ENCODE measurements around the gene IFT52.

The IFT52 gene

DNA sequence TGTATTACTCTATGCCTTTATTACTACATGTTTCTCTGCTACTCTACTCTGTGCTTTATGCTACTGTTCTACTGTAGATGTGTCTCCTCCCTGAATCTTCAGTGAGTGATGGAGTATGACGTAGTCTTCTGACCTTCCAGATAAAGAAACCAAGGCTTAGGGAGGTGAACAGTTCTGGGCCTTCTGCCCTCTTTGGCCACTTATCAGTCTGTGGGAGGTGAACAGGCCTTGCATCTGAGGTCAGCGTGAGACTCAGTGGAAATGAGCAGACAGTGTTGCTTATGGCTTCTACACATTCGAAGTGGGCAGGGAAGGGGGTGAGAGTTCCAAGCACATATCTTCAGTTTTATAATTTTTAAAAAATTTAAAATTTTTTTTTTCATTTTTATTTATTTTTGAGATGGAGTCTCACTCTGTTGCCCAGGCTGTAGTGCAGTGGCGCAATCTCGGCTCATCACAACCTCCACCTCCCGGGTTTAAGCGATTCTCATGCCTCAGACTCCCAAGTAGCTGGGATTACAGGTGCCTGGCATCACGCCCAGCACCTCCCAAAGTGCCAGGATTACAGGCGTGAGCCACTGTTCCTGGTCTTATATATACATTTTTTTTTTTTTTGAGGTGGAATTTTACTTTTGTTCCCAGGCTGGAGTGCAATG, 100.3 kb downstream of the IFT52 start:
- no peak for DNase-seq (ENCODE audit: low read depth in 2 of 2)

DNA sequence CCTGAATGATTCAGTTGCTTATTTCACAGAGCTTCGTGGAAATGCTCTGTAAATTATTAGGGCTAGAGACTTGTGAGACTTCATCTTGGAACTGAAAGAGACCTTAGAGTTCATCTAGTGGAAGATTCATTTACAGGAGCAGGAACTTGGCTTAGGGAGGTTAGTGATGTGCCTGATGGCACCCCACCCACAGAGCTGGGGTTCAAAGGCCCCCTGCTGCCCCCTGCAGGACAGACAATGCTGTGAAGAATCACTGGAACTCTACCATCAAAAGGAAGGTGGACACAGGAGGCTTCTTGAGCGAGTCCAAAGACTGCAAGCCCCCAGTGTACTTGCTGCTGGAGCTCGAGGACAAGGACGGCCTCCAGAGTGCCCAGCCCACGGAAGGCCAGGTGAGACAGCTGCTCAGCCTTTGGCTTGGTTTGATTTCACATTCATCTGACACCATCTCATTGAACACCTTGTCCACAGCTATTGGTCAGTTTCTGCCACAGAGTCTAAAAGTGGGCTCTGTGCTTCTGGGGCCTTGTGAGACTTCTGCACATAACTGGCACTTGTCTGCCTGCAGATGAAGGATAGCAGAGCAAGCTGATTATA, 101.3 kb downstream of the IFT52 start:
- peak; percentile 6 to 19 for DNase-seq (ENCODE audit: low read depth in 2 of 2)

DNA sequence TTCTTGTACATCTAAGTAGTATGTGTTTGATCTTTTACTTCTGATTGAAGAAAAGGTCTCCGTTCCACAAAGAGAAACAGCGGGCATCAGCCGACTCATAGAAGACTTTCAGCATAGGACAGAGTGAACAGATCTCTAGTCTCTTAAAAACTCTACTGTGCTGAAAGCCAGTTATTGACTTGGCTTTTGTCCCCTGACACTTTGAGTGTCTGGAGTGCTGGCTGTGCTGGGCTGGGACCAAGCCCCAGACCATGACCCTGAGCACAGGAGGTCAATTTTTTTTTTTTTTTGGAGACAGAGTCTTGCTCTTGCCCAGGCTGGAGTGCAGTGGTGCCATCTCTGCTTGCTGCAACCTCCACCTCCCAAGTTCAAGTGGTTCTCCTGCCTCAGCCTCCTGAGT, 104.0 kb downstream of the IFT52 start:
- no peak for DNase-seq (ENCODE audit: low read depth in 2 of 2)

DNA sequence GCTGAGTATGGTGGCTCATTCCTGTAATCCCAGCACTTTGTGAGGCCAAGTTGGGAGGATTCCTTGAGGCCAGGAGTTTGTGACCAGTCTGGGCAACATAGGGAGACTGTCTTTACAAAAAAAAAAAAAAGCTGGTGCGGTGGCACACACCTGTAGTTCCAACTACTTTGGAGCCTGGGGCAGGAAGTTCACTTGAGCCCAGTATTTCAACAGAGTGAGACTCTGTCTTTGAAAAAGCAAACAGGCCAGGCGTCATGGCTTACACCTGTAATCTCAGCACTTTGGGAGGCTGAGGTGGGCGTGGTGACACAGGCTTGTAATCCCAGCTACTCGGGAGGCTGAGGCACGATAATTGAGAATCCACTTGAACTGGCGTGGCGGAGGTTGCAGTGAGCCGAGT, 104.8 kb downstream of the IFT52 start:
- DNase-seq (ENCODE audit: low read depth in 2 of 2), result no peak
